Activated CD8-positive, alpha-beta memory T cell treated with anti-CD3 and anti-CD28 coated beads, Interleukin-2, amount 50 U/mL, for 48 hours (primary cell): ENCODE measurements around the gene KLK14.

Experiments
- DNase-seq: peaks from one replicate; pipeline ENCODE4 v3.0.0-alpha.2; 2020

The KLK14 gene

GRCh38 chr19:51082611-51083010 lies at the start of gene KLK14:
KLK14 (minus strand) TSS chr19:51082887; CDS start chr19:51082614, 273 bp downstream.
- DNase-seq = no peak

GRCh38 chr19:51131780-51132680 lies 49.3 kb upstream of the KLK14 start:
- no peak for DNase-seq

GRCh38 chr19:51129716-51130115 lies 47.0 kb upstream of the KLK14 start:
- DNase-seq = no peak

- DNase-seq = no peak
Observed at GRCh38 chr19:51128227-51128626, 45.5 kb upstream of the KLK14 start.

- DNase-seq = no peak
Observed at GRCh38 chr19:51127755-51128154, 45.1 kb upstream of the KLK14 start.

- no peak for DNase-seq
Observed at GRCh38 chr19:51127032-51127431, 44.3 kb upstream of the KLK14 start.

GRCh38 chr19:51125421-51126075 lies 42.9 kb upstream of the KLK14 start:
- no peak for DNase-seq

GRCh38 chr19:51124729-51125128 lies 42.0 kb upstream of the KLK14 start, which contains the start of gene SIGLEC9:
SIGLEC9 (plus strand) TSS chr19:51124906; CDS start chr19:51124975, 69 bp downstream.
- no peak for DNase-seq

- DNase-seq = no peak
Observed at GRCh38 chr19:51124216-51124615, 41.5 kb upstream of the KLK14 start.

- DNase-seq = no peak
Observed at GRCh38 chr19:51123802-51124201, 41.1 kb upstream of the KLK14 start.

- no peak for DNase-seq
Observed at GRCh38 chr19:51123381-51123800, 40.7 kb upstream of the KLK14 start.

- DNase-seq = no peak
Observed at GRCh38 chr19:51122112-51122981, 39.7 kb upstream of the KLK14 start.

GRCh38 chr19:51121257-51121656 lies 38.6 kb upstream of the KLK14 start:
- DNase-seq = no peak

GRCh38 chr19:51120160-51120559 lies 37.5 kb upstream of the KLK14 start:
- no peak for DNase-seq

GRCh38 chr19:51119611-51120010 lies 36.9 kb upstream of the KLK14 start:
- no peak for DNase-seq

- DNase-seq = no peak
Observed at GRCh38 chr19:51119101-51119500, 36.4 kb upstream of the KLK14 start.

- DNase-seq = no peak
Observed at GRCh38 chr19:51116736-51117286, 34.1 kb upstream of the KLK14 start.

- DNase-seq = no peak
Observed at GRCh38 chr19:51114087-51114729, 31.5 kb upstream of the KLK14 start.

- no peak for DNase-seq
Observed at GRCh38 chr19:51111606-51112005, 28.9 kb upstream of the KLK14 start.

- DNase-seq = no peak
Observed at GRCh38 chr19:51110666-51110971, 27.9 kb upstream of the KLK14 start.

GRCh38 chr19:51108805-51109146 lies 26.1 kb upstream of the KLK14 start:
- DNase-seq = no peak

GRCh38 chr19:51108066-51108804 lies 25.5 kb upstream of the KLK14 start, which contains the start of gene CTU1:
CTU1 (minus strand) TSS chr19:51108409; CDS start chr19:51104569, 3,840 bp downstream.
- peak; percentile 97 for DNase-seq
